ENCODE measurements around the gene OR13C3.

DNA sequence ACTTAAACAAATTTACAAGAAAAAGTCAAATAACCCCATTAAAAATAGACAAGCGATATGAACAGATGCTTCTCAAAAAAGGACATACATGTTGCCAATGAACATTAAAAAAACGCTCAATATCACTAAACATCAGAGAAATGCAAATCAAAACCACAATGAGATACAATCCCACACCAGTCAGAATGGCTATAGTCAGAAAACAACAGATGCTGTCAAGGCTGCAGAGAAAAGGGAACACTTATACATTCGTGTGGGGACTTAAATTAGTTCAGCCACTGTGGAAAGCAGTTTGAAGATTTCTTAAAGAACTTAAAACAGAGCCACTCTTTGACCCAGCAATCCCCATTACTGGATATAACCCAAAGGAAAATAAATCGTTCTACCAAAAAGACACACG, 21.8 kb downstream of the OR13C3 start:
- TF ChIP-seq, protein P1, sequence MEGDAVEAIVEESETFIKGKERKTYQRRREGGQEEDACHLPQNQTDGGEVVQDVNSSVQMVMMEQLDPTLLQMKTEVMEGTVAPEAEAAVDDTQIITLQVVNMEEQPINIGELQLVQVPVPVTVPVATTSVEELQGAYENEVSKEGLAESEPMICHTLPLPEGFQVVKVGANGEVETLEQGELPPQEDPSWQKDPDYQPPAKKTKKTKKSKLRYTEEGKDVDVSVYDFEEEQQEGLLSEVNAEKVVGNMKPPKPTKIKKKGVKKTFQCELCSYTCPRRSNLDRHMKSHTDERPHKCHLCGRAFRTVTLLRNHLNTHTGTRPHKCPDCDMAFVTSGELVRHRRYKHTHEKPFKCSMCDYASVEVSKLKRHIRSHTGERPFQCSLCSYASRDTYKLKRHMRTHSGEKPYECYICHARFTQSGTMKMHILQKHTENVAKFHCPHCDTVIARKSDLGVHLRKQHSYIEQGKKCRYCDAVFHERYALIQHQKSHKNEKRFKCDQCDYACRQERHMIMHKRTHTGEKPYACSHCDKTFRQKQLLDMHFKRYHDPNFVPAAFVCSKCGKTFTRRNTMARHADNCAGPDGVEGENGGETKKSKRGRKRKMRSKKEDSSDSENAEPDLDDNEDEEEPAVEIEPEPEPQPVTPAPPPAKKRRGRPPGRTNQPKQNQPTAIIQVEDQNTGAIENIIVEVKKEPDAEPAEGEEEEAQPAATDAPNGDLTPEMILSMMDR (IDR thresholded peaks at IDR 0.05): no peak
- TF ChIP-seq ZFX (IDR thresholded peaks at IDR 0.05; ENCODE audit: borderline replicate concordance): no peak
